HPDE6-E6E7 (cell line): ENCODE measurements around the gene FAM47A.

ENCODE experiments used
- DNase-seq: peaks from one replicate; pipeline ENCODE4 v3.0.0; 2011; ENCODE audit warnings: missing footprints; ENCODE audit errors: extremely low spot score

FAM47A gene

GRCh38 chrX:34132028-34132427, at the start of gene FAM47A:
TSS of gene FAM47A (minus strand) at chrX:34132314. CDS start at chrX:34132278, 36 bp downstream.
- no peak for DNase-seq

DNA sequence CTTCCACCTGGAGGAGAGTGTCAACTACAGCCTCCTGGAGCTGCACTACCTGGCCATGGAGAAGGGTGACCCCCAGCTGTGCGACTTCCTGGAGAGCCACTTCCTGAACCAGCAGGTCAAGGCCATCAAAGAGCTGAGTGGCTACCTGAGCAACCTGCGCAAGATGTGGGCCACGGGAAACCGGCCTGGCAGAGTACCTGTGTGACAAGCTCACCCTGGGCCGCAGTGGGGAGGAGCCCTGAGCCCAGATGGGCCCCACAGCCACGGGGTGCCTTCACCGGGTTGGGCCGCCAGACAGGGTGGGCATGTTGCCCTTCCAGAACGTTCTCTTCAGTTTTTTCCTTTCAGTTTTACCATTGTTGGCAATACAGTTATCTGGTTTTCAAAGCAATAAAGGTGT, 15.2 kb upstream of the FAM47A start:
- no peak for DNase-seq

DNA sequence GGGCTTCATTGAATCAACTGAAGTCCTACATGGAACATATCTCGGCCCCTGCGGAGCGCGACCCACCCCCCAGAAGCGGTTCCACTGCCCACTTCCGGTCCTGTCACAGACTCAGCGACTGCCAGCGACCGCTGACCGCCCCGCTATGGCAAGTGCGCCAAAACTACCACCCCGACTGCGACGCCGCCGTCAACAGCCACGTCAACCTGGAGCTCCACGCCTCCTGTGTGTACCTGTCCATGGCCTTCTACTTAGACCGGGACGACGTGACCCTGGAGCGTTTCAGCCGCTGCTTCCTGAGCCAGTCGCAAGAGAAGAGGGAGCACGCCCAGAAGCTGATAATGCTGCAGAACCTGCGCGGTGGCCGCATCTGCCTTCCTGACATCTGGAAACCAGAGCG, 14.8 kb upstream of the FAM47A start:
- DNase-seq, result no peak

DNA sequence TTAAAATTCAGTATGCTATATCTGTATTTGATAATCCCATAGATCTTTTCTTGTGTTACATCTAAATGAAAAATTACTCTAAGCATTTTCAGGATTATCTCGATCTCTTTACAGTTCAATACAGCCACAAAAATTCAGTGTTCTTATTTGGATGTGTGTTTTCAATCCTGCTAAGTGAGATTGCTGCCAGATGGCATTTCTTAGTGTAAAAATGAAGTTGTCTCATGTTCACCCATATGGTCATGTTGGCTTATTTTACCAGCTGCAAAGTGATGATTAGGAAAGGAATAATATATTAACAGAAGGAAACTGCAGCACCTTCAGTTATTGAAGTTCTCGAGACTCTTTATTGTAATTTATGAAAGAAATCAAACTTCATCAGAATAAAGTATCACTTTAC, 12.1 kb upstream of the FAM47A start:
- DNase-seq, result no peak

DNA sequence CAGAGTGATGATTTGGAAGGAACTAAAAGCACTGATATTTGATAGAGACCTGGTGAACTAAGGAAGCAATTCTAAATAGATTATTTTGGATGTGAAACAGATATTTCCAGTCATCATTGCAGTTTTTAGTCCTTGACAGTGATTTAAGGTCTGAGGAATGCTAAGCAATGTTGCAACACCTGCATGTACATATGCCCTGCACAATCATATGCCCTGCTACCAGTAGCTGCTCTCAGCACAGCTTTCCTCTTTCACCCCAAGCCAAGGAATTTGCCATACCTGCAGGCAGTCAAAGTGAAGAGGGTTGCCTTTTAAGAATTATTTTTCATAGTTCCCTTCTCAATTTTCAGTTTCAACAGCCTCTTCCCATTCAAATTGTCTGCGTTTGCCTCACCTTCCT, 8.7 kb upstream of the FAM47A start:
- DNase-seq, result no peak

DNA sequence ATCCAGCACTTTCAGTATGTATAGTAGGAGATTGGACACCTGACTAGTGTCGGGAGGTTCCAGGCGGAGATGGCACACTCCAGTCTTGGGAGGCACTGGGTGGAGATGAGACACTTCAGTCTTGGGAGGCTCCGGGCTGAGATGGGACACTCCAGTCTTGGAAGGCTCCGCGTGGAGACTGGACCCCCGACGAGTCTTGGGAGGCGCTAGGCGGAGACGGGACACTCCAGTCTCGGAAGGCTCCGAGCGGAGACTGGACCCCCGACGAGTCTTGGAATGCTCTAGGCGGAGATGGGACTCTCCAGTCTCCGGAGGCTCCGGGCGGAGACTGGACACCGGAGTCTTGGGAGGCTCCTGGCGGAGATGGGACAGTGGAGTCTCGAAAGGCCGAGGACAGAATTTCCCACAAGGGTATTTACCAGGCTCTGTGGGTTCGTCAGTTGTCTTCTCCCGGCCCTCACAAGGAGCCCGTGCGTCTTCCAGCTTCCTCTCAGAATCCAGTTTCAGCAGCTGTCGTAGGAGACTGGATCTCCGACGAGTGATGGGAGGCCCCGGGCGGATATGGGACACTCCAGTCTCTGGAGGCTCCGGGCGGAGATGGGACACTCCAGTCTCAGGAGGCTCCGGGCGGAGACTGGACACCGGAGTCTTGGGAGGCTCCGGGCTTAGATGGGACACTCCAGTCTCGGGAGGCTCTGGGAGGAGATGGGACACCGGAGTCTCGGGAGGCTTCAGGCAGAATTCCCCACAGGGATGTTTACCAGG, 952 bp downstream of the FAM47A start:
- no peak for DNase-seq

- DNase-seq, result no peak
These were observed 1.6 kb downstream of the FAM47A start for GRCh38 chrX:34130501-34130900.

GRCh38 chrX:34126011-34126410, 6.1 kb downstream of the FAM47A start:
- no peak for DNase-seq

DNA sequence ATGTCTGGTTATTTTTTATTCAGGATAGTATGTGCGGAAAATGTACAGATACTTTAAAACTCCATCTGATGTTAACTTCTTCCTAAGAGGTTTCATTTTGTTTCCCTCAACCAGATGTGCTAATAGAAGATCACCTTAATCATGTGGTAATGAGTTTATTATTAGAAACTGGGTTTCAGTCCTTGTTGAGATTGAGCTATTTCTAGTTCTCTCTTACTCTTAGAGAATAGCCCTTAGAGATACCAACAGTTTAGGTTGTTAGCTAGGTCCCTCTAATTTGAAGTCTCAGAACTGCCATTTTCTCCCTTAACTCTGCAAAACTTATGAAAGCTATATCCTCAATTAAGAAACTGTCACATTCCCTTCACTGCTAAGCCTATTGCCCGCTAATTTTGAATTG, 13.0 kb downstream of the FAM47A start:
- DNase-seq, result no peak

- DNase-seq, result no peak
These were observed 19.7 kb downstream of the FAM47A start for GRCh38 chrX:34112459-34112858.
